T1000 (cell line): Measurements from ENCODE around the gene IPPK.

Experiments
- DNase-seq: peaks from one replicate; lab custom pipeline; 2025; ENCODE audit warnings: mixed read lengths; lab: John Stamatoyannopoulos, UW

The IPPK gene

DNA sequence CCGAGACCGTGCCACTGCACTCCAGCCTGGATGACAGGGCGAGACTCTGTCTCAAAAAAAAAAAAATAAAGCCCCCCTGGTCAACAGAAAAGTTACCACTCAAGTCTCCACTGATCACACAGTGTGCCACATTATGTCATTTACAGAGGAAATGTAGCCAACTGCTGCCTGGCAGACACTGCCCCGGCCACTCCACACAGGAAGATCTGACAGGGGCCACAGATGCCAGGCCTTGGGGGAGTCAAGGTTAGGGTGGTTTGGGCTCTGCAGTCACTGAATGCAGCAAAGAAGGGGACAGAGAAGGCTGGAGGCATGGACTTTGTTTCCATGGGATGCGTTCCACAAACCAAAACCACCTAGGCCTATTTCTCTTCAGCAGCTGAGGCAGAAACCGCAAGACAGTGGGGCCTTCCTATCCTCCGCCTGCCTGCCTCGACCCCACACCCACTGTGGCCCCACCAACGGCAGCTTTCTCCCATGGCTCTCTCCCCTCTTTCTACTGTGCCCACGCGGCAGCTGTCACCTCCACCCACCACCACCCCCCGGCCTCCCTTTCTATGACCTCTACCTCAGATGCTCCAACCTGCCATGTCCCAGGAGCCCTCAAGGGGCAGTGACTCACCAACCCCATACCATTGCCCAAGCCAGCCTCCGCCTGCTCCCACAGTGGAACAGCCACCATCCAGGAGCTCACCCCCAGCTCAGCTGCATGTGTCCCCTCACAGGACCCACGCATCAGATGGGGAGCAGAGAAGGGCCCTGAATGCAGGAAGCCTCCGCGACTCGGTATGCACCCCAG, 12.4 kb downstream of the IPPK start:
- DNase-seq = no peak

DNA sequence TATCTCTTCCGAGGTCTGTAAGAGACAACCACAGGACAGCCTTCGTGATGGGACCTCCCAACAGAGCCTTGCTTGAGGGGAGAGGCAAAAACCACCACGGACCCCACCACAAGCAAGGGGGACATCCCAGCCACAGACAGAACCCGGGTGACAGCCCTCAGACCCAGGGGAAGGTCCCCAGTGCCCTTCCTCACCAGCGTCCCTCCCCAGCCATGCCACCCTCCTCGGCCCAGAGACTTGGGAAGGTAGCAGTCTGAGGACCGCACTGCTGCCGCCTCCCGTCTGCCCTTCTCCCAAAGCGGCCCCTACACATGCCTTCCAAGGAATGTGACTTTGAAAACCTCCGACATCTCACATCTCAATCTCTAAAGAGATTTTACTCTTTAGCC, 13.4 kb downstream of the IPPK start:
- no peak for DNase-seq

DNA sequence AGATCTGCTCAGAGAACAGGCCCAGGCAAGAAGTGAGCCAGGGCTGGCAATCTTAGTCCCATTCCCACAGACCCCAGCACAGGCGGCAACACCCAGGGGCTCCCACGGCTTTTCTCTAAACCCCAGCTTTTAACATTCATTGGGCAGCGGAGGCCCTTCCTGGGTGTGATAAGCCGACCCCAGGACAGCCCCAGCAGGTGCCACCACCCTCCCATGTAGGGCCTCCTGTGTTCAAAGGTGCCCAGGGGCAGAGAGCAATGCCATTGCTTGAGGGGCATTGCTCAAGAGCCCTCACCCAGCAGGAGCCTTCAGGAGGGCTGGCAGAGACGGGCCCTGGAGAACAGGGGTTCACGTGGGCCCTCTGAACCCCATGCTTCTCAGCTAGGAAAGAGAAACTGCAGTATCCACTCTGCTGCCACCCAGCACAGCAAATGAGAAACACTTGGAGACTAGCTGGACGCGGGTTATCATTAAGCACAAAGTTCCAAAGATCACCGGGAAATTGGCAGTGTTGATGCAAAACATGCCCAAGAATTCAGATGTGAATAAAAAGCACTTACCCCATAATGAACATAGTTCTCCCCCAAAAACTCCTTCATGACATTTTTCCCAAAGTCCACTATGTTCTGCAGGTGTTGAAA, 13.9 kb downstream of the IPPK start:
- no peak for DNase-seq

DNA sequence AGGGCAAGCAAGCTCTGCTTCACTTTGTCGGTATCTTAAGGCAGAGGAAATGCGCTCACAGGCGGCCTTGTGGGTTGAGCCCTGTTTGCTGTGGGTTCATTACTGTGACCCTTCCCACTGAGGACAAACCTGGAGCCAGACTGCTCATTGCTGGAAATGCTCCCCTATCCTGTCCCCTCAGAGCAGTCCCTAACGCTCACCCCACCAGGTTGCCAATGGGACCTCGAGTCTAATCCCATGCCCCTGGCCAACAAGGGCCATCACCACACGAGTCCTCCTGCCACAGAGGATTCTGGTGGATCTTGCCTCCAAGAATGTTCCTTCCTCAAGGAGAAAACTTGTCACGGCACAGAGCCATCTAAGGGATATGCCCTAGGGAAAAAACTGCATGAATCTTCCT, 14.6 kb downstream of the IPPK start:
- DNase-seq = no peak

DNA sequence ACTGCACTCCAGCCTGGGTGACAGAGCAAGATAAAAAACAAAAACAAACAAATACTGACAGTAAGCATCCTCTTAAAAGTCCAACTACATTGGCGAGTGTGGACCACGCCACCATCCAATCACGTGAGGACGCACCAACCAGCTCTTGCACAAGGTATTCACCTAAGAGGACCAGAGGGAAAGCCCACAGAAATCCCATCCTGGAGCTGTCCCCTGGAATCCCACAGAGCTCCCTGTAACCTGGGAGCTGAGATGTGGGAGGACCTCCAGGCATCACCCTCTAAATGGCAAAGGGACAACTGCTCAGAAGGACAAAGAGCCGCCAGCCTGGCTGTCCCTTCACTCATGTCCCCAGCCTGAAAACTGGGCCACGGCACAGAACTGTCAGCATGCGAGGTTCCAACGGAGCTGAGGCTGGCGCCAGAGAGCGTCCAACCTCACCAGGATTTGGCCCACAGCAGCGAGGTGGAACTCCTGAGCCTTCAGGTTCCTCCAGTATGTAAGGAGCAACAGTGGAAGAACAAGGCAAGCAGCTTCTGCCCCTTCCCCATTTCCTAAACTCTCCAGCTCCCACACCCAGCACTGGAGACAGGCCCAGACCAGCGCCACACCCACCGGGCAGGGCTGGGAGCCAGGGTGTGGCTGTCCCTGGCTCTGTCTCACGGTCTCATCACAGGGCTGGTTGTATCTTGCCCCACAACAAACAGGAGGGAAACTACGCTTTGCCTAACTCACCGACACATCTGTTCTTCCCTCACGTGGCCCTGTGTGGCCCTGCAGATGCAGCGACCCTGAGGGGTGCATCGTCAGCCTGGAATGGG, 15.2 kb downstream of the IPPK start:
- DNase-seq = no peak

DNA sequence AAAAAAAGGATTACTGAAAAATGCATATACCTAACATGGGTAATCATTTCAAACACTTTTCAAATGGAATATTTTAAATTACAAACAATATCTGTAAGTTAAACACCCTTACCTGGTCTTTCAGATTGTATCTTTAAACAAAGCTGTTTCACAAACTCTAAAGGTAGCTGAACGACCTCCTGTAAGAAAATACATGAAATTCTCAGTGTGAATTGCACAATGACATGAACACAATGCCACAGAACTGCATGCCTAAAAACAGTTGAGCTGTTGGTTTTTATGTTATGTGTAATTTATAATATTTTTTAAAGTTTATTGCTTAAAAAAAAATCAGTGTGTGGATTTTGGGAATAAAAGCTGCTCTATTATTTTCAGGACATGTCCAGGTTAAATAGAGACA, 17.5 kb downstream of the IPPK start:
- DNase-seq = no peak

DNA sequence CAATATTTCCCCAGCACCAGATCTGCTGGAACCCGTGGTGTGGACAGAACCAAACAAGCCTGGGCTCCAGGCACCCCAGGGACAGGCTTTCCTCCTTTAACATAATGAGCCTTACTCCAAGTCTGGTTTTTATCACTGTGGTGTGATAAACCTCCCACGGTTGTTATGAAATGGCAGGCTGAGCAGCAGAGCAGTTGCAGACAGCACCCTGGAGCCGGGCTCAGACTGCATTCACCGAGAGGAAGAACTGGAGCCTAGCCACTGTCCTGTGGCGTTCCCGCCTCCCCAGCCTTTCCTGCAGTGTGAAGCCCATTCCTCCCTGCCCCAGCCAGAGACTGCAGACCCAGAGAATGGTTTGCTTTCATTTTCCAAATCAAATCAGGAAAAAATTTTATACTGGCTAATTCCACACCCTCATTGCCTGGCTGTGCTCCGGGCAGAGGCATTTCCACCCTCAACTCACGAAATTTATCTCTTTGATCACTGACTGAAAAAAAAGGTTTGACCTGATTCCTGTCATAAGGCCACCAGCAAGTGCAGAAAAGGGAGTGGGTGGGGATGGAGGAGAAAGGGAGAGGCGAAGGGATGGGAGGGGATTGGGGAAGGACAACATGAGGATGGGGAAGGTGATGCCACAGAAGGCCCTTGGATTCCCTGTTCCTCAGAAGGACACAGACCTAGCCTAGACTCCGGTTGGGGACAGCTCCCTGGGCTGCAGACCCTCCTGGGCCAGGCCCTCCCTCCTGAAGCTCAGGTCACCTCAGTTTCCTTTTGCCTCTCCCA, 18.9 kb downstream of the IPPK start:
- no peak for DNase-seq

DNA sequence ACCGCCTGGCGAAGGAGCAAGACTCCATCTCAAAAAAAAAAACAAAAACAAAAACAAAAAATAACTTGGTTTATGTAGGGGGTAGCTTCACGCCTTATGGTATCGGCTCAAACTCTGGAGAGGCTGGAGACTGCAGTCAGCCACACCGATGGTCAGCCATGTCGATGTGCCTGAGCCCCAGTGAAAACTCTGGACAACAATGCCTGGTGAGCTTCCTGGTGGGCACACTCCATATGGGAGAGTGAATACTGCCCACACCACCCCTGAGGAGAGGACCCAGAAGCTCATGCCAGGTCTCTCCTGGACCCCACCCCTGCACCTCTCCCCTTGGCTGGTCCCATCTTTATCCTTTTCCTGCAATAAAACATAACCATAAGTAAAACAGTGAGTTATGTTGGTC, 19.6 kb downstream of the IPPK start:
- DNase-seq = no peak

DNA sequence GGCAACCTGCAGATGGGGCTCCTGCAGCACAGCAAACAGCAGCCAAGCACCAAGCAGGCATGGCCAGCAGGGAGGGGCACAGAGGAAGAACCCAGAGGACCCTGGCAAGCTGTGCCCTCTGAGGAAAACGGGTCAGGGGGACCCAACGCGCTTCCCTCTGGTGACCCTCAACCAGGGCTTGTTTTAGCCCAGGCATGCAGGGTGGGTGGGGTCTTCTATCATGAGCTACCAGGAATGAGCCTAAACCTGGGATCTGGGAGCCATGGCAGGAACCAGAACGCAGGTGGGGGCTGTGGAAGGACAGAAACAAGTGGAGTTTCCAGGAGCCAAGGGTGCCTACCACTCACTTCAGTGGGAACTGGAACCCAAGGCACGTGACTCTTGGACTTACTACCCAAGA, 20.9 kb downstream of the IPPK start:
- DNase-seq = no peak

DNA sequence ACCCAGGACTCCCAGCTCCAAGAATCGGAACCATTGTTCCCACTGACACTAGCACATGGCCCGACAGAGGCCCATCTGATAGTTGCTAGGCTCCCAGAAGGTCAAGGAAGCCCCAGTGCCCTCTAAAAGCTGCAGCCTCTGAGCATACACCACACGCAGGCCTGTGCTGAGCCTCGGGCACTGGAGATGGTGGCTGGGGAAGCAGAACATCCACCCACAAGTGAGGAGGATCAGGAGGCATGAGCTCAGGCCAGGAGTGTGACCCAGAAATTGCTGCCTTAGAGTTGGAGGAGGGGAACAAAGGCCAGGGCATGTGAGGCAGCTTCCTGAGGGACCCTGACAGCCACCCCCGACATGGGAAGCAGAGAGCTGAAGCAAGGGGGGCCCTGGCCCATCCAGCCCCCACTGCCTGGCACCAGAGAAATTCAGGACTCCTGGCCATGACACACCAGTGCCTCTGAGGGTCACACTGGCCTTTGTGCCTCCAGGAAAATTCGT, 21.4 kb downstream of the IPPK start:
- no peak for DNase-seq

DNA sequence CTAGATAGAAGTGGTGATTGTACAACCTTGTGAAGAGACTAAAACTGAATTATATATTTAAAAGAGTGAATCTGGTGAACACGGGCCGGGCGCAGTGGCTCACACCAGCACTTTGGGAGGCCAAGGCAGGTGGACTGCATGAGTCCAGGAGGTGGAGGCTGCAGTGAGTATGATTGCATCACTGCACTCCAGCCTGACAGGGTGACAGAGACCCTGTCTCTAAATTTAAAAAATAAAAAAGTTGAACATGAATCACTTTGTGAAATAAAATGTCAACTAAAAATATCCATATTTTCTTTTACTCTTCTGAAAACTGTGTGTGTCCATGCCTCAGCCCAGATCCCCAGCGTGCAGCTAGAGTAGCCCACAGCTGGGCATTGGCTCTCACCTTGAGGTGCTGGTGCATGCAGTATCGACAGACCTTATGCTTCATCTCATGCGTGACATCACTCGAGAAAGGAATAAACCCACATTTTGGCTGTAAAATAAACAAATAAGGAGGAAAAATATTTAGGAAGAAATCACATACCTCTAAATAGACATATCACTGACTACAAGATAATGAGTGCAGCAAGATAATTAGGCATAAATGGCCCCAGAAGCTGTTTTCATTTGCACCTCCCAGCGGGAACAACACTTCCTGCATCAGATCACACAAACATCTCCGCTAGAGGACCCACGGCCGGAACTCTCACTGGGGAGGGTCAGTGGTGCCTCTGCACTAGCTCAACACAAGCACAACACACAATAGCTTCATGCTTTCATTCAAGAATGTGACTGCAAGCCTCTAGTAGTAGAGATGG, 22.1 kb downstream of the IPPK start:
- no peak for DNase-seq

DNA sequence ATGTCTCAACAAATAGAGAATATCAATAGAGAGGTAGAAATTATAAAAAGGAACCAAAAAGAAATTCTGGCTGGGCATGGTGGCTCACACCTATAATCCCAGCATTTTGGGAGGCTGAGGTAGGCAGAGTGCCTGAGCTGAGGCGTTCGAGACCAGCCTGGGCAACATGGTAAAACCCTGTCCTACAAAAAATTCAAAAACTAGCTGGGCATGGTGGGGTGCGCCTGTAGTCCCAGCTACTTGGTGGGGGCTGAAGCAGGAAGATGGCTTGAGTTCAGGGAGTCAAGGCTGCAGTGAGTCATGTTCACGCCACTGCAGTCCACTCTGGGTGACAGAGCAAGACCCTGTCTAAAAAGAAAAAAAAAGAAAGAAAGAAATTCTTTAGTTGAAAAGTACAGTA, 24.9 kb downstream of the IPPK start:
- no peak for DNase-seq

DNA sequence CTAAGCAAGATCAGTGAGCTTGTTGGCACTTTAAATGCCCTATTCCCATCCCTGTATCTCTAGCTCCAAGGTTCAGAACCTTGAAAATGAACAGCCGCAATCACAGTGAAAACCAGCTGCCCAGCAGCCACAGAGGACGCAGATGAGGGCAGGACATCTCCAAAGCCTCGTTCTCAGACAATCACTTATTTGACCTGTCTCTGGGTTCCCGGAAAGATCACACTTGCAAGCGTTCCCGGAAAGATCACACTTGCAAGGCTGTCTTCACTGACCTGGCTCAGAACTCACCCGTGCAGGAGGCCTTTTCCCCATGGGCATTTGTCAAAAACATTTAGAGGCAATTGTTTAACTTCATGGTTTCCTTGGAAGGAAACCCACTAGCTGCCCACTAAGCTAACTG, 25.7 kb downstream of the IPPK start:
- DNase-seq = no peak

DNA sequence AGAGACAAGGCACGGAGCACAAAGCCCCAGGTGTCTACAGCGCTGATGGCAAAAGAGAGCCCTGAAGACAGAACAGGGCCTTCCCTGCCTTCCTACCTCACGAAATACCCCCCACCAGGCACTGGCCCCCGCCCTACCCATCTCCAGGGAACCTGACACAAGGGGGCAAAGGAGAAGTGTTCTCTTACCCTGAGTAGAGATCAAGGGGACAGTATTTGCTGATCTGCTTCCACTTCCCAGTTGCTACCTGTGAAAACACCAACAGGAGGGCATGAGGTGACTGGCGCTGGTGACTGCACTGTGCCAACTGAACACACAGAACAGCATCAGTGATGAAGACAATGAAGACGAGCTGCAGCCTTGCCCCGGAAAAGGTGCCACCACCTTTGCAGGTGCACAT, 27.4 kb downstream of the IPPK start:
- DNase-seq = no peak

DNA sequence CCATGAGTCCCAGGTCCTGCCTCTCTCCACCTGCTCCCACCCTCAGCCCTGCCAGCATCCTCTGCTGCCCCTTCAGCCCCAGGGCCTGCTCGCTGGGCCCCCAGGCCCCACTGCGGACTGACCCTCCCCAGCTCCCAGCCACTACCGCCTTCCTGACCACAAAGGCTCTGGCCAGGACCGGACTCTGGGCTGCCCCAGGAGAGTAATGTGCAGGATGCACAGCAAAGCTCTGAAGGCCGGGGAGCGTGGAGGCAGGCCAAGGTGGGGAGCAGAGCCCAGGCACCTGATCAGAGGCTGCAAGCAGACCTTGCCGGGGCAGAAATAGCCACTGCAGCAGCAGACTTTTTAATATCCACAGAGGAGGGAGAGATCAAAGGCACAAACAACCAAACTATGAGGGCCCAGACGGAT, 27.9 kb downstream of the IPPK start:
- DNase-seq = no peak

DNA sequence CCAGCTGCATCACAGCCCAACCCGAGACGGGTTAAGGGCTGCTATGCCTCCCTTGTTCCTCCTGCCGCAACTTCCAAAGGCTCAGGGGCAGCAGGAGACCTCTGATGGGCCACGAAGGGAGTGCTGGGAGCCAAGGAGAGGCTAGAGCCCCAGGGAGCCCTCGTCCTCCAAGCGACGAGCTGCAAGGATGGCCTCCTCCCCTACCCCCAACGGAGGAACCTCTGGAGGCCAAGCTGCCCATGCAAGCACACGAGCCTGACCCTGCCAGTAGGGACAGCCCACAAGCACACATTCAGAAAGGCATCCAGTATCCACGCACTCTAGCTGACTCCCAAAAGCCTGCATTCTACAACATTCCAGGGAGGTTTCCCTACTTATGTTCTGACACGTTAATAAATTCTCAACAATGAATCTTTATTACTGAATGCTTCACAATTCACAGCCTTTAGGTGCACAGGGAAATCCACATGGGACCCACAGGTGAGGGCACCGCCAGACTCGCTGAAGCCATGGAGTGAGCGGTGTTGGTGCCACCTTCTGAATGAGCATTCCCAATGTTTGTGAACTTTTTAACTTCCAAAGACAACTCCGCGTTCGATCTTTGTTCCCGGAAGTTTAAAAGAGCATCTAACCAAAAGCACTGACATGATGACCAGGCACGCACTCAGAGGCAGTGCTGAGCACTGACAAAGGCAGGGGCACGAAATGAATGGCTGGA, 28.7 kb downstream of the IPPK start:
- DNase-seq = no peak

DNA sequence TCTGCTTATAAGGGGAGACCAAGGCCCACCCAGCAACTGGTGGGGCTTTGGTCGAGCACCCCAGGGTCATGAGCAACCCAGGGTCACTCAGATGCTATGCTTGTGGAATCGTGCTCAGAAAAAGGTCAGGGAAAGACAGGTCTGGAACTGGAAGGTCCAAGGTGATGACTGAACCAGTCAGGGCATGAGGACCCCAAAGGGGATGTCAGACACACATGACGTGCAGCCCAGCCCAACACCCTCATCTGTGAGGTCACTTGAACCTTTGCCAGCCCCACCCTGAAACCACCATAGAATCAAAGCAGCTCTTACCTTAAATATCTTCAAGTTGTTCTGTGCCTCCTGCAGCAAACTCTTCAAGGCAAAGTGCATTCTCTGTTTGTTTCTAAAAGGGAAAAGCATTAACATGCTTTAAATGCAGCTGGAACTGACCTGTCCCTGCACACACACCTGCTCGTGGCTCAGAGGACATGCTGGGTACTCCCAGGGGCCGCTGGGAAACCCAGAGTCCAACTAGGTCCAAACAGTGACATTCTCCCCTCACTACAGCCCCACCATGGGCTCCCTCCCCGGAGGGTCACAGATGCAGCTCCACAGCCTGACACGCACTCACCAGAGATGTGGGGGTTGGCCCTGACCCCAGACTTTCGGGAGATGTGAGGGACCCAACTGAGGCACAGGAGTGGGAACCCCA, 29.4 kb downstream of the IPPK start:
- no peak for DNase-seq

DNA sequence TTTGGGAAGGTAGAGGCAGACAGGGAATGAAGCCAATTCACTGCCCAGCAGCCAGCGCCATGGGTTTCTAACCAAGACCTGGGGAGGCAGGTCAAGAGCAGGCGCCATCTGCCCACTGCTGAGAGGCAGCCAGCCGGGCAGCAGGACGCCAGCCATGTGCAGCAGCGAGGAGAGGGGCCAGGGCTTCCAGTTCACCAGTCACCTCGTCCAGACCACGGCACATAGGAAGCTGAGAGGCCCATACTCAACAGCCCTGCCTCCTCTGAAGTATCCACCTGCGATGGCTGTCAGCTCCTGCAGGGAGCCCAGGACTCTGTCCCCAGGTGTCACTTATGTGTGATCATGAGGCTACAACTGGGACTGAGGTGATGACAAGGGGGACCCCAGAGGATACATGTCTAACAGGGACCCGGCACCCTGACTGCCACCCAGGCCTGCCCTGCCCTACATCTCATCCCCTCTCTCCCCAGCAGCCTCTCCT, 30.1 kb downstream of the IPPK start:
- DNase-seq = no peak

DNA sequence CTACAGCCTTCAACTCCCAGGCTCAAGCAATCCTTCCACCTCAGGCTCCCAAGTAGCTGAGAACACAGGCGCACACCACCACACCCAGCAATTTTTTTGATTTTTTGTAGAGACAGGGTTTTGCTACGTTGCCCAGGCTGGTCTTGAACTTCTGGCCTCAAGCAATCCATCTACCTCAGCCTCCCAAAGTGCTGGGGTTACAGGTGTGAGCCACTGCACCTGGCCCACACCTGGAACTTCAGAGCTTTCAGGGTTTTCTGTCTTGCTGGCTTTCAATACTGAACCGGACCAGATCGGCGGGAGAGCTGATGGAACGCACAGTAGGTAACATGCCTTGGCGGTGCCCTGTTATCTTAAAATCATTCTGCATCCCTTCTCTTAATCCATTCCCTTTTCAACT, 30.8 kb downstream of the IPPK start:
- no peak for DNase-seq

DNA sequence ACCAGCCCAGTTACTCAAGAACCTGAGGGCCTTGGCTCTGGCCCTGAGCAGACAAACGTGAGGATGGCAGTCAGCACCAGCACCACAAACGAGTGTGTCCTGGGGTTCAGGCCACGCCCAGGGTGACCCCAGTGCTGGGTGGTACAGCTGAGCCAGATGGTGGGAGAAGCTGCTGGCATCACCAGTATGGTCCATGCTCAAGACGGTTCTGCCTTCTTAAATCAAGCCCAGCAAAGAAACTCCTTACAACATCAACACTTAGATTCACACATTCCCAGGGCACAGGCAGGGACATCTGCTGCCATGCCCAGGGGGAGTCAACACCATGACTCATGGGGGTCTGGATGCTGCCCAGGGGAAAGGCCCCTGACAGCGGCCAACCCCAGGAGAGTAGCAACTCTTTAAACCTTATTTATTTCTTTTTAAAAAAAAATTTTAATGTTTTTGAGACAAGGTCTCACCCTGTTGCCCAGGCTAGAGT, 31.3 kb downstream of the IPPK start:
- no peak for DNase-seq
